Measurements from ENCODE around the gene CDKL4.

- TF ChIP-seq CTCF (IDR thresholded peaks at IDR 0.05) (no peak), POLR2A (IDR thresholded peaks at IDR 0.05; ENCODE audit: low read length) (no peak), ZFP36 (IDR thresholded peaks at IDR 0.05; ENCODE audit: borderline replicate concordance, partially characterized antibody) (no peak), RFX5 (IDR thresholded peaks at IDR 0.05) (no peak), JUNB (IDR thresholded peaks at IDR 0.05) (no peak), RAD21 (conservative IDR thresholded peaks at IDR 0.05 in 1 of 2, IDR thresholded peaks at IDR 0.05 in 1 of 2) (no peak), GATA3 (IDR thresholded peaks at IDR 0.05; ENCODE audit: borderline replicate concordance) (no peak), CBX8 (IDR thresholded peaks at IDR 0.05) (no peak), MAX (IDR thresholded peaks at IDR 0.05) (no peak)
These were observed 60.1 kb downstream of the CDKL4 start for GRCh38 chr2:39183673-39184072.

Measured in A549 (cell line).